GM12873 (cell line): ENCODE data around the gene HRC.

ENCODE experiments used
- CTCF ChIP-seq: IDR thresholded peaks from 2 replicates; pipeline ENCODE4 v1.5.1; 2012; ENCODE audit warnings: low read depth, mild to moderate bottlenecking, moderate library complexity, low read length, control low read depth; ENCODE audit not compliant: insufficient read depth; ENCODE audit errors: missing control alignments

Gene HRC

GRCh38 chr19:49140951-49141350, 14.2 kb downstream of the HRC start:
- TF ChIP-seq CTCF = no peak

GRCh38 chr19:49136771-49137171, 18.4 kb downstream of the HRC start:
- no peak for TF ChIP-seq CTCF

- no peak for TF ChIP-seq CTCF
These were observed 19.5 kb downstream of the HRC start for GRCh38 chr19:49135686-49136085.

GRCh38 chr19:49133621-49134454, 21.4 kb downstream of the HRC start:
- no peak for TF ChIP-seq CTCF

- TF ChIP-seq CTCF = no peak
These were observed 22.1 kb downstream of the HRC start for GRCh38 chr19:49132974-49133609.

- TF ChIP-seq CTCF = no peak
These were observed 24.9 kb downstream of the HRC start for GRCh38 chr19:49130325-49130724.

- TF ChIP-seq CTCF = no peak
These were observed 26.0 kb downstream of the HRC start for GRCh38 chr19:49129238-49129583.
